HG03520 (cell line): ENCODE data around the gene WASHC2A.
A peak's percentile ranks its signal among the peaks of the same experiment; 100 is the strongest.
"Not testable (repeated sequence)": the region's sequence is repeated elsewhere in the genome, so short reads cannot be mapped to it uniquely, and the experiment has no call there.

ENCODE experiments used
- ATAC-seq: cut with Tn5 transposase; IDR thresholded peaks from one replicate; pipeline ENCODE4 v1.9.1; 2021; ENCODE audit warnings: mild to moderate bottlenecking, moderate library complexity; ENCODE audit not compliant: unreplicated experiment

WASHC2A gene

DNA sequence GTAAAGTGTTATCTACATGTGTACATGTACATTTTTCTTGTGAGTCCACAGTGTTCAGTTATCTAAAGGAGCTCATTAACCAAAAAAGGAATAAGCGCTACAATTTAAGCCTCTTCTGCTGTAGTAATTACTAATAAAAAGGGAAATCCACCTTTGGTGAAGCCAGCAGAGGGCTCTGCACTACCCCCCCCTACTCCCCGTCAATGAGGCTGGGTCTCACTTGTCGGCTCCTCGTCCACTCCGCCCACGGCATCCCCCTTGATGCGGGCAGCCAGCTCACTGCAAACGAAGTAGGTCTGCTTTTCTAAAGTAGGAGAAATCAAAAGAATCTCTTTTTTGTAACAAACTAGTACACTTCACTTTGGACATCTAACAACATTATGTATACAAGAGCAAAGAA, 4.7 kb upstream of the WASHC2A start:
- no peak for ATAC-seq

DNA sequence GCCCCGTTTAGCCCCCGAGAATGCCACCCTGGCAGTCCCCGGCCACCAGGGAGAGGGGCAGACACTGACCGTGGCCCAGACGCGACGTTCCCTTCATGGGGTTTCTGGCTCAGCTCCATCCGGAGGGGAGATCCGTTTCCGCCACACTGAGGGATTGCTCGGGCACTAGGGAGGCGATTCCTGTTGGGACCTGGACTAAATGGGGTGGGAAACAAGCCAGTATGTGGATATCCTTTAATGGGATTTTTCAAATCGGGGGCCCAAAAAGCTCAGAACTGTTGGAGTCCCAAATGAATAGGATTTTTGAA, 552 bp downstream of the WASHC2A start:
- not testable (repeated sequence) for ATAC-seq

DNA sequence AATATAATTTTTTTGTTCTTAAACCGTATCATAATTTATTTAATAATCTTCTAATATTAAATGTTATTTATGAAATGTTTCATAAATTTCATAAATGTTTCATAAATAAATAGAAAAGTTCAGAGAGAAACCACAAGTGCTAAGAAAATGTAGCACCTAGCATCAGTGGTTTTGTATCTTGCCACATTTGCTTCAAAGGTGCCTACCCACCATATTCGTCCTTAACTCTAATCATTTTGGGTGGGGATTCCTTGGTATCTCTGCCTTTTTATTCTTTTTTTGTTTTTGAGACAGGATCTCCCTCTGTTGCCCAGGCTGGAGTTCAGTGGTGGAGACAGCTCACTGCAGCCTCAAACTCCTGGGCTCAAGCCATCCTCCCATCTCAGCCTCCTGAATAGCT, 7.4 kb downstream of the WASHC2A start:
- ATAC-seq: not testable (repeated sequence)

DNA sequence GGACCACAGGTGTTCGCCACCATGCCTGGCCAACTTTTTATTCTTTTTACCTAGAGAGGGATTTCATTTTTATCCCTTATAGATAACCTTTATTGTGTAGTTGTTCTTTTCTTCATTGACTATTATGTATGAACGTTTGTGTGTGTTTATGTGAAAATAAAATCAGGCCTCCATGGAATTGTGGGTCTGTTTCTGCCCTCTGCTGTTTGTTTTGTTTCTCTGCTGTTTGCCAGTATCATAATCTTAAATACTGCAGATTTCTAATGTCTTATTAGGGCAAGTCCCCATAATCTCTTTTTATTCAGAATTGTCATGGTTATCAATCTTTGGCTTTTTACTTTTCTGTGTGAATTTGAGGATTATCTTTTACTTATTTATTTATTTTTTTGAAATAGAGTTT, 7.8 kb downstream of the WASHC2A start:
- ATAC-seq: not testable (repeated sequence)

- ATAC-seq: not testable (repeated sequence)
These were observed 23.6 kb downstream of the WASHC2A start for GRCh38 chr10:50091304-50091703.

- ATAC-seq: not testable (repeated sequence)
These were observed 25.2 kb downstream of the WASHC2A start for GRCh38 chr10:50092928-50093327.

DNA sequence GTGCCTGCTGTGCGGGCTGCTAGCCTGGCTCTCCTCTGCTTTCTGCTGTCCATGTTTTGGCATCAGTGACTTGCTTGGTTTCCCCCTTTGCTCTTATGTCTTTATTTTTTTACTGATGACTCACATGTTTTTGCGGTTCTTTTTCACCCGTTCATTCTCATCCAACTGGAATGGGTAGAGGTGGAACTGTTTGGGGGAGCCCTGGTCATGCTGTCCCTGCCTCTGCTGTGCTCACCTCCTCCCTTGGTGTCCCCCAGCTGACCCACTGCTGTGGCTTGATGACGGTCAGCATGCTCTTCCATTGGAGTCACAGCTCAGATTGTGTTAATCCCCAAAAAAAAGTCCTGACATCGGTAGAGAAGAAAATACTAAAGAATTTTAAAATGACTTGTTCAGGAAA, 26.9 kb downstream of the WASHC2A start:
- ATAC-seq: not testable (repeated sequence)

DNA sequence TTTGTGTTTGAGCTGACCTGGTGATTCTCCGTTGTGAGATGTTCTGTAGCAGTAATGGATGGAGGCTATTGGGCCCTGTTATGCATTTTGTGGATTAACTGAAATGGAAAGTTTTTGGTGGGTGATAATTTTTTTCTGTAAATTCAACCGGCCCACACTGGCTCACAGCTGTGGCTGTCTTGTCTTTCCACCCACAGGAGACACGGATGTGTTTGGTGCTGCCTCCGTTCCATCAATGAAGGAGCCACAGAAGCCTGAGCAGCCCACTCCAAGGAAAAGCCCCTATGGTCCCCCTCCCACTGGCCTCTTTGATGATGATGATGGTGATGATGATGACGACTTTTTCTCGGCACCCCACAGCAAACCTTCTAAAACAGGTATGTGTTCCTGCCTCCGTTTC, 27.6 kb downstream of the WASHC2A start:
- not testable (repeated sequence) for ATAC-seq

DNA sequence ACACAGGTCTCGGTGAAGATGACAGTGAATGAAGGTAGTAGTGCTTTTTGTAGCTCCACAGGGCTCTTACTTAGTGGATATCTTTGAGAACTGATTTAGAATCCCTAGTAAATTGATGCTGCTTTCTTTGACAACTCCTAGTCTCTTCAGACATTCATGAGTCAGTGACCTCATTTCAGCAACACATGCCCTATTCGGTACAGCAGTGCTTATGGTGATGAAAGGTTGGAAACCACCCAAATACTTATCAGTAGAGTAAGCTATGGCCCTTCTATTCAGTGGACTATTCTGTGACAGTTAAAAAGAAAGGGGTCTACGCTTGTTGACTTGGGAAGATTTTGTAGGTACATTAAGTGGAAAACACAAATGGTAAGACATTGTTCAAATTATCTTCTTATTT, 29.0 kb downstream of the WASHC2A start:
- ATAC-seq: not testable (repeated sequence)

- ATAC-seq: not testable (repeated sequence)
These were observed 30.9 kb downstream of the WASHC2A start for GRCh38 chr10:50098645-50099044.

DNA sequence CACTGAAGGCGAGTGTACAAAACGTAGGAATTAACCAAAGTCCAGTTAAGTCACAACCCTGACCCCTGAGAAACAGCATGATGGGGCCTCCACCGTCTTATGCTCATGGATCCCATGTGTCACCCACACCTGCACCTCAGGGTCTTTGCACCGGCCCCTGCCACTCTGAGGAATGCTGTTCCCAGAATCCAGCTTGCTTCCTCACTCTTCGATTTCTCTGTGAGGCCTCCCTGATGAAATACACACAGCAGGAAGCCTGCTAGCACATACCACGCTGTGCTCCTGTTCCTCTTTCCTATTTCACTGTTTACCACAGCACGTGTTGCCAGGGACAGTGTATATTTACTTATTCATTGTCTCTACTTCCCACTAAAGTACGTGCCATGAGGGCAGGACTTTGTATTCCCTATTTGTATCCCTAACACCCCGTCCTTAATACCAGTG, 33.4 kb downstream of the WASHC2A start:
- not testable (repeated sequence) for ATAC-seq

GRCh38 chr10:50101747-50102146, 34.0 kb downstream of the WASHC2A start:
- ATAC-seq: not testable (repeated sequence)

DNA sequence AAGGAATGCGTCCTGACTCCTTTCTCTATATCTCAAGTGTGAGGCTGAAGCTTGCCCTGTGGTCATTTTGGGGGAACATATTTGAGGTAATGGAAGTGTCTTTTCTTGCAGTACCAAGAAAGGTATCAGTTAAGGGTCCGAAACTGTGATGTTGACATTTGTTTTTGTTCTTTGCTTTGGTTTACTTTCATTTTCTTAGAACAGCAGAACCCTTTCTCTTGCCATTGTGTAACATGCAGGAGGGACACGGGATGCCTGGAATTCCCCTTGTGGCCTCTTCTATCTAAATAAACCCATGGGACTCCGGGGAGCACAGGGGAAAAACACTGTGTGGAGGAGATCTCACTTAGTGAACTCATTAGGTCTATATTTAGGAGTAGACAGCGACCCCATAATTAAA, 34.5 kb downstream of the WASHC2A start:
- ATAC-seq: peak; percentile 83

DNA sequence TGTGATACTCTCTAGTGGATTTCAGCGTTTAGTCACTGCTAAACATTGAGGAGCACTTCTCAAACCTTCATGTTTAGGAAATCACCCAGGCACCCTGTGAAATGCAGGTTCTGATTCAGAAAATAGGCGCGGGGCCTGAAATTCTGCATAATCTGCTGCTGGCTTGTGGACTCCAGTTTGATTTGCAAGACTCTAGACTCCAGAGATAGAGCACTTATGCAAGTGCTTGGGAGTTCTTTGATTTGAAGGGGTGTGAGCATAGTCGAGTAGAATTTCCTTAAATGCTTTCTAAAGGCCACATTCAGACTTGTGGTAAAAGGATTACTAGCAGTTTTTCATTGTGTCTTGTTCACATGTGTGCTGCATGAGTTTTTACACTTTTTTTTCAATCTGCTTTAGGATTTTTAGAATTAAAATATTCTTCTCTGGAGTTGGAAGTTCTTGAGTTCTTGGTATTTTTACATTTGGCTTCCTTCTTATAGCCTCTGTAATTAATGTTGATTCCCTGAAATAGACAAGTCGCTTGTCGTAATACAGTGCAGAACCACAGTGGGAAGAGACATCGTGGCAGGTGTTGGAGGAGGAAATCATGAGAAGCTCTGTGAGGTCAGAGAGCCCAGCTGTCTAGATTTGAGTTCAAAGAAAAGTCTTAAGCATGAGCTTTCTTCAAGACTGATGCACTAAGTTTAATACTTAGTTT, 41.4 kb downstream of the WASHC2A start:
- ATAC-seq: not testable (repeated sequence)

DNA sequence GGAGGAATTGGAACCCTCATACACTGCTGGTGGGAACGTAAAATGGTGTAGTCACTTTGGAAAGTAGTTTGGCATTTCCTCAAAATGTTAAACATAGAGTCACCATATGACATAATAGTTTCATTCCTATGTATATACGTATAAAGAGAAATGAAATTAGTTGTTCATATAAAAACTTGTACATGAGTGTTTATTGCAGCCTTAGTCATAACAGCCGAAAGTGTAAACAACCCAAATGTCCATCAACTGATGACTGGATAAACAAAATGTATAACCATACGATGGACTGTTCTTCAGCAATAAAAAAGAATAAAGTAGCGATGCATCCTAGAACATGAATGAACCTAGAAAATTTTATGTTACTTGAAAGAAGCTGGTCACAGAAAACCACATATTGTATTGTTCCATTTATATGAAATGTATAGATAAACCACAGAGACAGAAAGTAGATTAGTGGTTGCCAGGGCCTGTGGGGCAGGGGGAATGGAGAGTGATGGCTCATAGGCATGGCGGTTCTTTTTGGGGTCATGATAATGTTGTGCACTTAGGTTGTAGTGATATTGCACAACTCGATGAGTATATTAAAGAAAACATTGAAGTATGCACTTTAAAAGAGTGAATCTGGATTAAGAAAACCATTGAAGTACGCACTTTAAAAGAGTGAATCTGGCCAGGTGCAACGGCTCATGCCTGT, 44.8 kb downstream of the WASHC2A start:
- not testable (repeated sequence) for ATAC-seq

GRCh38 chr10:50126765-50127164, 59.0 kb downstream of the WASHC2A start:
- ATAC-seq: not testable (repeated sequence)

GRCh38 chr10:50127770-50128292, 60.1 kb downstream of the WASHC2A start:
- not testable (repeated sequence) for ATAC-seq

- ATAC-seq: not testable (repeated sequence)
These were observed 63.7 kb downstream of the WASHC2A start for GRCh38 chr10:50131245-50131965.

- ATAC-seq: not testable (repeated sequence)
These were observed 64.6 kb downstream of the WASHC2A start for GRCh38 chr10:50132322-50132721.

DNA sequence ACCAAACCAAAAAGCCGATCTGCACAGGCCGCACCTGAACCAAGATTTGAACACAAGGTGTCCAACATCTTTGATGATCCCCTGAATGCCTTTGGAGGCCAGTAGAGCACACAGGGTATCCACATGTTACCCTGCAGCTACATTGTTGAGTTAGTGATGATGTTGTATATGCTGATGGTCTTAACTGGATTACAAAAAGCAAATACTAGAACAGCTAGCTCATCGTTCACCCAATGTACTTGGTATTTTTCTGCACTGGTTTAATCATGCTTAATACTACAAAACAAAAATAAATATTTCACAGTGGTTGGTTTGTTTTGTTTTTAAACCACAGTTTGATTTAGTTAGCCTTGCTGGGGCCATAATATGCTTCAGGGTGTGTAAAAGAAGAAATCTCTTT, 65.1 kb downstream of the WASHC2A start:
- not testable (repeated sequence) for ATAC-seq

DNA sequence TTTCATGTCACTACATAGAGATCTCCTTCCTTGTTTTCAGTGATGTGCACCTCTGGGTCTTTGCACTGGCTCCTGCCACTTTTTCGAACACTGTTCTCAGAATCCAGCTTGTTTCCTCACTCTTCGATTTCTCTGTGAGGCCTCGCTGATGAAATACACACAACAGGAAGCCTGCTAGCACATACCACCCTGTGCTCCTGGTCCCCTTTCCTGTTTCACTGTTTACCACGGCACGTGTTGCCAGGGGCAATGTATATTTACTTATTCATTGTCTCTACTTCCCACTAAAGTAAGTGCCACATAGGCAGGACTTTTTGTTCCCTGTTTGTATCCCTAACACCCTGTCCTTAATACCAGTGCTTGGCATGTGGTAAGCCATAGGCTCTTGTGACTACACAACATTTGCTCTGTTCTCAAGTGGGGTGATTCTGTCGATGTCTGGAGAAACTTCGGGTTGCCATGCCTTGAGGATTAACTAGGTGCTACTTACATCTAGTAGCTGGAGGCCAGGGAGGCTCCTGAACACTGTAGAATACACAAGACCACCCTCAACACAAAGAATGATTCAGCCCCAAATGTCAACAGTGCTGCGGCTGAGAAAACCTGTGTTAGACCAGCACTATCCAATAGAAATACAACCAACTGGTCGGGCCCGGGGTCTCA, 75.9 kb downstream of the WASHC2A start:
- not testable (repeated sequence) for ATAC-seq
